HEK293T (cell line): Measurements from ENCODE around the gene SPATA21.
"Not testable (repeated sequence)": the region's sequence is repeated elsewhere in the genome, so short reads cannot be mapped to it uniquely, and the experiment has no call there.

Experiments
- CTCF ChIA-PET: fragments of 350-600 bp; formaldehyde crosslinking; extraction: SDS; loops from one replicate; lab custom pipeline; 2021; ENCODE audit warnings: antibody characterized with exemption, inconsistent platforms; lab: Yijun Ruan, JAX
- POLR2A ChIA-PET: fragments of 350-600 bp; formaldehyde crosslinking; extraction: SDS; loops from one replicate; lab custom pipeline; 2020; ENCODE audit warnings: antibody characterized with exemption, inconsistent platforms; lab: Yijun Ruan, JAX
- DNase-seq: peaks from one replicate; pipeline ENCODE4 v3.0.0; 2012; ENCODE audit warnings: mixed read lengths; ENCODE audit errors: extremely low spot score
- ARNT ChIP-seq: fragments of 450-650 bp; IDR thresholded peaks from 2 replicates; pipeline ENCODE4 v1.6.1; 2017; ENCODE audit warnings: mild to moderate bottlenecking
- BHLHE40 ChIP-seq: fragments of 450-650 bp; IDR thresholded peaks from 2 replicates; pipeline ENCODE4 v1.6.1; 2016; ENCODE audit warnings: mild to moderate bottlenecking, moderate library complexity, borderline replicate concordance
- CTBP1 ChIP-seq: fragments of 450-650 bp; IDR thresholded peaks from 2 replicates; pipeline ENCODE4 v1.6.1; 2016; ENCODE audit warnings: borderline replicate concordance
- ELF4 ChIP-seq: fragments of 450-650 bp; IDR thresholded peaks from 2 replicates; pipeline ENCODE4 v1.6.1; 2017; ENCODE audit warnings: antibody characterized with exemption
- FOXA1 ChIP-seq: fragments of 450-650 bp; IDR thresholded peaks from 2 replicates; pipeline ENCODE4 v1.6.1; 2016; ENCODE audit warnings: mild to moderate bottlenecking
- FOXK2 ChIP-seq: fragments of 450-650 bp; IDR thresholded peaks from 2 replicates; pipeline ENCODE4 v1.6.1; 2016; ENCODE audit warnings: mild to moderate bottlenecking
- FOXM1 ChIP-seq: fragments of 450-650 bp; IDR thresholded peaks from 2 replicates; pipeline ENCODE4 v1.6.1; 2017; ENCODE audit warnings: mild to moderate bottlenecking, borderline replicate concordance
- HDGF ChIP-seq: fragments of 450-650 bp; IDR thresholded peaks from 2 replicates; pipeline ENCODE4 v1.6.1; 2017; ENCODE audit warnings: antibody characterized with exemption, borderline replicate concordance
- L3MBTL2 ChIP-seq: fragments of 450-650 bp; conservative IDR thresholded peaks from 2 replicates; pipeline ENCODE4 v1.6.1; 2016; ENCODE audit warnings: mild to moderate bottlenecking
- LEF1 ChIP-seq: fragments of 450-650 bp; IDR thresholded peaks from 2 replicates; pipeline ENCODE4 v1.6.1; 2017; ENCODE audit warnings: mild to moderate bottlenecking, borderline replicate concordance
- NFRKB ChIP-seq: fragments of 450-650 bp; IDR thresholded peaks from 2 replicates; pipeline ENCODE4 v1.6.1; 2016; ENCODE audit warnings: mild to moderate bottlenecking, moderate library complexity
- PKNOX1 ChIP-seq: fragments of 450-650 bp; IDR thresholded peaks from 2 replicates; pipeline ENCODE4 v1.6.1; 2016
- SP1 ChIP-seq: fragments of 450-650 bp; IDR thresholded peaks from 2 replicates; pipeline ENCODE4 v1.6.1; 2017
- SUZ12 ChIP-seq: fragments of 450-650 bp; IDR thresholded peaks from 2 replicates; pipeline ENCODE4 v1.6.1; 2016; ENCODE audit warnings: mild to moderate bottlenecking
- TARDBP ChIP-seq: fragments of 450-650 bp; IDR thresholded peaks from 2 replicates; pipeline ENCODE4 v1.6.1; 2016
- ZNF384 ChIP-seq: fragments of 450-650 bp; IDR thresholded peaks from 2 replicates; pipeline ENCODE4 v1.6.1; 2016

The SPATA21 gene

DNA sequence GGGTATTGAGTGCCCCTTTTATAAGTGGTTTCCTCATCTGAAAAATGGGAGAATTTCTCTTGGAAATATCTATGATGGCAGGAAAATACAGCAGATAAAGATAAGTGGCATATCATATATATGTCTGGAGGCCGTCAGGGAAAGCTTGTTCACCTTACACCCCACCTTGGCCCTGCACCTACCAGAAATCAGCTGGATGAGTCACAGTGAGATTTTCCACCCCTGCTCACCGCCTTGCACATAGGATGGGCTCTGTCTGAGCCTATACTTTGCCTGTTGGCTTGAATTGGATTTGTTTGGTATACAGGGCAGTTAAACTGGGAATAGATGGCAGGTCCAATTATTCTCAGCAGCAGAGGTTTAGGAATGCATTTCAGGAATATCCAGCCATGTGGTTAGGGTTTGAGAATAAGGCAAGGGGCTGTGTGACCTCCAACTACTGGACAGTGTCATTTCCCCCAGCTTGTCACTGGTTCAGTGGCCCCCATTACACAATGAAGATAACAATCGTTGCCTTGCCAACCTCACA, at the start of gene SPATA21:
Gene SPATA21 (minus strand): TSS at position 479 of the 529 bp plus-strand sequence. CDS start 6,053 bp downstream, outside the sequence.
- POLR2A ChIA-PET = no interaction called here
- CTCF ChIA-PET = no interaction called here
- no peak for DNase-seq
- TF ChIP-seq BHLHE40 = no peak
- no peak for TF ChIP-seq ZNF384
- TF ChIP-seq SP1 = no peak
- TF ChIP-seq FOXM1 = no peak
- no peak for TF ChIP-seq TARDBP
- TF ChIP-seq FOXK2 = no peak
- no peak for TF ChIP-seq NFRKB

- POLR2A ChIA-PET, CTCF ChIA-PET, DNase-seq: not testable (repeated sequence)
These were observed 49.8 kb upstream of the SPATA21 start for GRCh38 chr1:16487011-16487410.

GRCh38 chr1:16486316-16486715, 49.1 kb upstream of the SPATA21 start:
- POLR2A ChIA-PET, DNase-seq, CTCF ChIA-PET: not testable (repeated sequence)

DNA sequence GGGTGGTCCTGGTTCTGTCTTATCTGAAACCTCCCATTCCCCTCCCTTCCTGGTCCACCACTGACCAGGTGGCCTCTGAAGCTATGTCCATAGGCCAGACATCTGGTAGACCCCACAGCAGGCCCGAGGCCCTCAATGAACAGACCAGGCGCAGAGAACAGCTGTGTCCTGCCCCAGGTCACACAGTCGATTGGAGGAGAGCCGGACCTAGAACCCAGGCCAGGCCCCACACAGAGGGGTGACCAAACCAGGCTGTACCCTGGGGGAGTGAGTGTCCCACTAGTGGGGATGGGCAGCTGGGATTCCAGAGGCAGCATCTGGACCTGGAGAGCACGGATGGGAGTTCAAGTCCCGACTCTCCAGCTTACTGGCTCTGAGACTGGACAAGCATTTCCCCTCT, 47.7 kb upstream of the SPATA21 start:
- ChIA-PET POLR2A (no interaction called here), CTCF (no interaction called here)
- no peak for DNase-seq
- TF ChIP-seq NFRKB (no peak), TARDBP (no peak), L3MBTL2 (no peak), ARNT (no peak), FOXA1 (no peak), LEF1 (no peak), ELF4 (no peak), SP1 (no peak), ZNF384 (no peak), CTBP1 (no peak)

DNA sequence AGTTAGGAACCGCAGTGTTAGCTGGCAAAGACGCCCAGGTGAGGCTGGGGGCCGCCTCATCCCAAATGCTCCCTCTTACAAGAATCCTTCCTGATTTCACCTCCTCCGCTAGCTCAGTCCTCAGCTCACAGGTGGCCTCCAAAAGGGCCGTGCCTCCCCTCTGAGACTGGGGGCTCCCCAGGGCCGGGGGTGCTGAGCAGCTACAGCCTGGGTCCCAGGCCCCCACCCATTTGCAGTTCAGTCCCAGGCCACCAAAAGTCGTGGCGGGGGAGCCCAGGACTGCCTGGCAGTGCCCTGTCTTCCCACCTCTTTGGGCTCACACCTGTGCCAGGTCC, 47.2 kb upstream of the SPATA21 start:
- TF ChIP-seq ARNT = no peak
- no peak for TF ChIP-seq ZNF384
- TF ChIP-seq SUZ12 = no peak
- no peak for TF ChIP-seq ELF4
- no peak for TF ChIP-seq FOXM1
- no peak for TF ChIP-seq LEF1
- no peak for TF ChIP-seq PKNOX1
- TF ChIP-seq HDGF = no peak
- TF ChIP-seq BHLHE40 = no peak
- TF ChIP-seq L3MBTL2 = no peak
- DNase-seq = no peak
- CTCF ChIA-PET = no interaction called here
- POLR2A ChIA-PET = no interaction called here

DNA sequence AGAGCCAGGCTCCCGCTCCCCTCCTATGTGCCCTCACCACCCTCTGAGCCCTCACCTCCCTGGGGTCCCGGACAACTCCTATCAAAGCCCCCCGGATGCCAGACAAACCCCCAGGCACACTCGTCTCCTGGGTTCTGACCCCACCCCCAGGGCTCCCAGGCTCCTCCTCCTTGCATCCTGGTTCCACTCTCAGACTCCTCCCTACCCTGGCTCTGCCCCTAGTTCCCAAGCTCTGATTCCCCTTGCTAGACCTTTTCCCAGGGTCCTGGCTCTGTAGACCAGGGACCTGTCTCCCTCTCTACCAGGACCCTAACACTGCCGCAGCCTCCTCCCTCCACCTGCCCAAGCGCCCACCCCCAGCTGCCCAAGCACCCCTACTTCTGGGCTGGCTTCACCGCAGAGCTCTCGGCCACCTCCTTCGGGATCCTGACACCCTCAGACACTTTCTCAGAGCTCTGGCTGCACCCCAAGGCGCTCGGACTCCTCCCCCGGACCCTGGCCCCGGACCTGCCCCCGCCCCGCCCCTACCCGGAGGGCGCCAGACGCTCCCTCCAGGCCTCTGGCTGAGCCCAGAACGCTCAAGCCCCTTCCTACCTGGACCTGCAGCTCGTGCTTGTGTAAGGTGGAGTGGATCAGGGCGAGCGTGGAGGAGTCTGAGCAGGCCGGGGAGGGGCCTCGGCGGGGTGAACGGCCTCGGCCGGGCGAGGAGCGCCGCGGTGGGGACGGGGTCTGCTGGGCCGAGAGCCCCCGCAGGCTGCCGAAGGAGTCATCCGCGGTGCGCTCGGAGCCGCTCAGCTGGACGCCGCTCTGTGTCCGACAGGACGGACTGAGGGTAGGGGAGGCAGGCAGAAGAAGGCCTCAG, 46.6 kb upstream of the SPATA21 start:
- POLR2A ChIA-PET, DNase-seq, CTCF ChIA-PET: not testable (repeated sequence)

DNA sequence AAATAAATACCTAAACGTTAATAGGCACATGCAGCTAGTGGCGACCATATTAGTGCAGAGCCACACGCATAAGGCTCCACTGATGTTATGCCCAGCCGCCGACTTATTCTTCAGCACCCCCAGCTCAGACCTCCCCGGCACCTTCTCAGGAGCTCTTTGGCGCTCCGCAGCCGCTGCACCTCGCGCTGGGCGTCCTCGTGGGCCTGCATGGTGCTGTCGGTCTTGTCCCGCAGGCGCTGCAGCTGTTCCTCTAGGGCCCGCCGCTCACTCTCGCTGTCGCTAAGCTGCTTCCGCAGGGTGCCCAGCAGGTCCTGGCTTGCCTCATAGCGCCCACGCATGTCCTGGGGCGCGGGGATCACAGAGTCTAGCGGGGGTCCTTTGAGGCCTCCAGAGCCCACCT, 45.9 kb upstream of the SPATA21 start:
- POLR2A ChIA-PET, DNase-seq, CTCF ChIA-PET: not testable (repeated sequence)

- TF ChIP-seq PKNOX1 (no peak), HDGF (no peak), L3MBTL2 (no peak), FOXA1 (no peak), ELF4 (no peak)
These were observed 40.9 kb upstream of the SPATA21 start for GRCh38 chr1:16478091-16478490.

GRCh38 chr1:16475771-16476770, 38.8 kb upstream of the SPATA21 start:
- POLR2A ChIA-PET, DNase-seq, CTCF ChIA-PET: not testable (repeated sequence)

More at GRCh38 chr1:16478091-16478490, 40.9 kb upstream of the SPATA21 start:
- ChIA-PET CTCF (no interaction called here), POLR2A (no interaction called here)
- no peak for DNase-seq

DNA sequence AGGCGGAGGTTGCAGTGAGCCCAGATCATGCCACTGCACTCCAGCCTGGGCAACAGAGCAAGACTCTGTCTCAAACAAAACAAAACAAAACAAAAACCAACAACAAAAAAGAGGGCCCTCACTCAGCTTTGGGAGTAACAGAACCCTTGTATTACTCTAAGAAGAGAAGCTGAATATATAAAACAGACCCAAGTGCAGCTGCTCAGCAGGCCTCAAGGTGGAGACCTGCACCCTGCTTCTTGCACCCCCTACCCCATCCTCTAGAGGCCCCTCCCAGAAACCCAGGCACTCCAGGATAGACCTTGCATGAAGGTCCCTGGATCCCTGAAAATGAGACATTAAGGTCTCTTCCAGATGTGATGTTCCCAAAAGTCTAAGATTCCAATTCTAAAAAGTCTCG, 37.7 kb upstream of the SPATA21 start:
- DNase-seq, CTCF ChIA-PET, POLR2A ChIA-PET: not testable (repeated sequence)
